Skeletal muscle cell (primary cell): ENCODE measurements around the gene ZER1.
"Not testable (repeated sequence)": the region's sequence is repeated elsewhere in the genome, so short reads cannot be mapped to it uniquely, and the experiment has no call there.

Experiments used
- DNase-seq: peaks from one replicate; pipeline ENCODE4 v3.0.0-alpha.2; 2010; ENCODE audit warnings: low read depth
- H3K4me3 ChIP-seq: 2 replicates; pipeline ENCODE4 v1.5.1; 2011; ENCODE audit warnings: low read depth, mild to moderate bottlenecking, control low read depth, low read length, moderate library complexity

ZER1 gene

DNA sequence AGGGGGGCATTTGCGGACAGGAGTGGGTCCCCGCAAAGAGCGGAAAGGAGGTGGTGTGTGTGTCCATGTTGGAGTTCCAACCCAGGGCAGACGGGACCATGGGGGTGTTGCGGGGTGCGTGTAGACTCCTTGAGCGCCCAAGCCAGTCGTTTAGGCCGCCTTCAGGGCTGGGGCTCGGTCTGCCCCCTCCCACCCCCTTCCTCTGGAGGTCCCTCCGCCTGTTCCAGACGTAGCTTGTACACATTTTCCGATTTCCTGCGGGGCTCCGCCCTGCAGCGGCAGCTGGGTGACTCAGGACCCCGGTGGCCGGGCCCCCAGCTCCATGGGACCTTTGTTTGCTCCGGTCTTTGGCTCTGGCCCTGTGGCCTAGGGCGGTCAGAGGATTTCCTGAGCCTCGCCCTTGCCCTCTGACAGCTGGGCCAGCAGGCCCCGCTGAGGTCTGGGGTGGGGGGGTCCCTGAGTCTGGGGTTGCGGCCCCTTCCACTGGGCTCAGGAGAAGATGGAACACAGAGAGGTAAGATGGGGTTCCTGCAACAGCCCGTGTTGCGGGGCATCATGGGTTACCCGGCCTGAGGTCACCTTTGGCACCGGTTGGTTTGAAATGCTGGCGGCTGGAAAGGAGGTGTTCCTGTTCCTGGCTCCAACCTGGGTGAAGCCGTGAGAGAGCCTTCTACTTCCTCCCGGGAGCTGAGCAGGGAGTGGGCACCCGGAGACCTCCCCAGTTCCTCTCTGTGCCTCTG lies 67.9 kb downstream of the ZER1 start:
- no peak for DNase-seq
- peak overlapping the region; percentile 71 for H3K4me3 ChIP-seq

- H3K4me3 ChIP-seq: peak overlapping the region; percentile 71
- DNase-seq: no peak
Measured at GRCh38 chr9:128702949-128703615, 68.6 kb downstream of the ZER1 start.

DNA sequence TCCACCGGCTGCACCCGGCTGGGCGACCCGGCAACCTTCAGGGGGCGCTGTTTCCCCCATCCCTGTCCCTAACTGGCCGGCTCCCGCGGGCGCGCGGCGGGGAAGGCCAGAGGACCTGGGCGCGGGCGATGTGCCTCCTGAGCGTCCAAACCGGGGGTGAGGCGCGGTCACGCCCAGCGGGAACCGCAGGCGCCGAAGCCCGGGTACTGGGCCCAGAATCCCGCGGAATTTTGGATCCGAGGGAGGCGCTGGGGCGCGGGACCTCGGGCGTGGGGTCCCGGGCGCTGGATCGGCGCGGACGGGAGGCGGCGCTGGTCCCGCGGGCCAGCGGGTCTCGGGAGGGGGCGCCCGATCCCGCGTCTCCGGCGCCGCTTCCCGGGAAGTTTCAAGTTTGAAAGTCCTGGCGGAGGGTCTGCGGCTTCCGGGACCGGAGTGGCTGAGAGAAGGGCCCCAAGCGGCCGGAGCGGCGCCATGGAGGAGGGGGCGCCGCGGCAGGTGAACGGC lies 69.2 kb downstream of the ZER1 start, which contains the start of gene PKN3:
Gene PKN3, plus strand, starts transcription at position 59 of the 504 bp plus-strand sequence. Its CDS starts 413 bp downstream, at position 472.
- H3K4me3 ChIP-seq: peak within 1 kb of the TSS; percentile 71
- no peak for DNase-seq

DNA sequence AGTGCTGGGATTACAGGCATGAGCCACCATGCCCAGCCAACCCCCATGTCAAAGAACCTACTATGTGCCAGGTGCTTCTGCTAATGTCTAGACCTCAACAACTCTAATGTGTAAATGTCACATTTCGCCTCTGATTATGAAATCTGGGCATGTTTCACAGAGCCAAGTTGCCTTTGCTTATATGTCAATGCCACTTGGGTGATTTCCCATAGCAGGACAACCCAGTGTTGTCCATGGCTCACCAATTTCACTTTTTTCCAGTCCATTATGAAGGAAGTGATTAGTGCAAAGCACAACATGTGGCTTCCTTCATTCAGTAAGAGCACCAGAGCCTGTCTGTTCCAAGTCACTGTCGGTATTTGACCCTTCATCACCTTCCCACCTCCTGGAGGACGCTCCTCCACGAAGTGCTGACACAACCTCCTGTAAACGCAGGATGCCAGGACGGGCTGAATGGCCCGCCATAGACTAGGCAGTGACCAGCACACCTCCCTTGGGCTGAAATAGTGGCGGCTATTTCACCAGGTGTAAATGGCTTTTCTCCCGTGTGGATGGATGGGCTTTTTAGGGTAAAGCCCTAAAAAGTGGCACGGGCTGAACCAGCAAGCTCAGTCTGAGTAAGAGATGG lies 70.4 kb downstream of the ZER1 start:
- no peak overlapping the region for H3K4me3 ChIP-seq
- no peak for DNase-seq

- H3K4me3 ChIP-seq, DNase-seq: not testable (repeated sequence)
Measured at GRCh38 chr9:128699096-128699795, 72.5 kb downstream of the ZER1 start.

GRCh38 chr9:128696923-128697707 lies 74.6 kb downstream of the ZER1 start:
- DNase-seq: no peak
- H3K4me3 ChIP-seq: no peak overlapping the region

DNA sequence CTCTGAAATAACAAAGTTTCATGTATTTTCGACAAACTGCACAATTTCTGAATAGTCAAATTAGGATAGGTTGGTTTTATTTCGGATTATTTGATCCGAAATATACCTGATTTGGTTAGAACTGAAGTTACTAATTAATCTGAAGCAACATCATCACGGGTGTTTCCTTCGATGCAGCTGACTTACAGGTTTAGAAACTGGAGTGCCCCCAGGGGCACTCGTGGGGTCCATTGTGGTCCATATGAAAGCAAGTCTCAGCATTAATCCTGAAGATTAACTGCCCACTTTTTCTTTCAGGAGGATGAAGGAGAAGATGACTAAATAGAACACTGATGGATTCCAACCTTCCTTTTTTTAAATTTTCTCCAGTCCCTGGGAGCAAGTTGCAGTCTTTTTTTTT lies 77.4 kb downstream of the ZER1 start:
- H3K4me3 ChIP-seq: no peak overlapping the region
- DNase-seq: no peak

DNA sequence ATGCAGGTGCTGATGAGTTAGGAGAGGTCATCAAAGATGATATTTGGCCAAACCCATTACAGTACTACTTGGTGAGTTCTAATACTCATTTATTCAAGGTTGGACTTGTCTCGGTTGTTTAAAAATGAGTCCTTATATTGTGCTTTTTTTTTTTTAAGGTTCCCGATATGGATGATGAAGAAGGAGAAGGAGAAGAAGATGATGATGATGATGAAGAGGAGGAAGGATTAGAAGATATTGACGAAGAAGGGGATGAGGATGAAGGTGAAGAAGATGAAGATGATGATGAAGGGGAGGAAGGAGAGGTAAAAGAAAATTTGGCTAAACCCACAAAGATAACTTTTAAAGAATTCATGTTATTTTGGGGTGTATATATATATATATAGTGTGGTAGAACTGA lies 78.0 kb downstream of the ZER1 start:
- DNase-seq, H3K4me3 ChIP-seq: not testable (repeated sequence)

- H3K4me3 ChIP-seq: peak overlapping the region; percentile 94
- DNase-seq: no peak
Measured at GRCh38 chr9:128690684-128691034, 81.1 kb downstream of the ZER1 start.

DNA sequence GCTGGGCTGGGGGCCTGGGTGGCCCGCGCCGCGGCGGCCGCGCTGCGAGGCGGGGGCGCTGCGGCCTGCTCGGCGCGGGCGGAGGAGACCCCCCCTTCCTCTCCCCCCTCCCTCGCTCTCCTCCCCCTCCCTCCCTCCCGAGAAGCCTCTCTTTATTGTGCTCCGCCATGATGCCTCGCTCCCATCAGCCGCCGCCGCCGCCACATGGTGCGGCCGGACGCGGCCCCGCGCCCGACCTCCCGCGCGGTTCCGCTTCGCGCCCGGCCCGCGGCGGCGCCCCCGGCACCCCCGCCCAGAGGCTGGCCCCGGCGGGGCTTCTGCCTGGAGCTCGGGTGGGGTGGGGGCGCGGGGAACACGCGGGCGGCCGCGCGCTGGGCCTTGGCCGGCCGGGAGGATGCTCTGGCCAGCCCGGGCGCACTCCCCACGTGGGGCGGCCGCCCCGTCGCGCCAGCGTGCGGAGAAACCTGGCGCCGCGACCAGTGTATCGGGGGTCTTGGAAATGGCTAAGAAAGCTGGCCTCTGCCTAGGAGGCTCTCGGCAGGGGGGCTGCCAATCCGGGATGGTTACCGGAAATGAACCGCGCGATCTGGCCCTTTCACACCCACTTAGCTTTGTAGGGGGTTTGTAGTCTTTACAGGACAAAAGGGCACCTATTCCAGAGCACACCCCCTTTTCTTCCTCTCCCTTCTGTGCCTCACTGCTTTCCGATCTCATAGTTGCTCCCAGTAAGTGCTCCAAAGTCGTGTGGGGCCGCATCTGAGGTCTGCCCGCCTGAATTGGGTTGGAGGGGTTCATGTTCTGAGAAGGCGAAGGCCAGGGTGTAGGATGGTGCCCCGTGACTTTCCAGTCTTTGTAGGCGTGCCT lies 81.7 kb downstream of the ZER1 start:
- DNase-seq: no peak

DNA sequence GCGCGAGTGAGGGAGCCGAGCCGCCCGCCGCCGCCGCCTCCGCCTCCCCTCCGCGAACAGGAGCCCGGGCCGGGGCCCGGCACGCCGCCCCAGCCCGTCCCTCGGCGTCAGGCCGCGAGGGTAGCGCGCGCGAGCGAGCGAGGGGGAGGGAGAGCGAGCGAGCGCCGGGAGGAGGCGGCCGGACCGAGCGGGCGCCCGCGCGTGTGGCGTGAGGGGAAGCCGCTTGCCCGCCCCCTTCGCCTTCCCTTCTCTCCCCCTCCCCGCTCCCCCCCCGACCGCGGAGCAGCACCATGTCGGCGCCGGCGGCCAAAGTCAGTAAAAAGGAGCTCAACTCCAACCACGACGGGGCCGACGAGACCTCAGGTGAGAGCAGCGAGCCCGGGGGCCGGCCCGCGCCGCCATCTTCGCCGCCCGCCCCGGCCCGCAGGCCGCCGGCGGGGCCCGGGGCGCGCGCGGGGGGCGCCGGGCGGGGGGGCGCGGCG lies 82.4 kb downstream of the ZER1 start:
- no peak for DNase-seq
- peak overlapping the region; percentile 57 for H3K4me3 ChIP-seq

More for the DNA sequence above, 81.7 kb downstream of the ZER1 start:
- H3K4me3 ChIP-seq: peak overlapping the region; percentile 94

GRCh38 chr9:128688501-128689292 lies 83.0 kb downstream of the ZER1 start, which contains the start of gene SET:
TSS of gene SET (plus strand) at chr9:128689222. CDS start at chr9:128689583, 361 bp downstream.
- peak within 1 kb of the TSS; percentile 94 for H3K4me3 ChIP-seq
- peak; percentile 77 for DNase-seq

DNA sequence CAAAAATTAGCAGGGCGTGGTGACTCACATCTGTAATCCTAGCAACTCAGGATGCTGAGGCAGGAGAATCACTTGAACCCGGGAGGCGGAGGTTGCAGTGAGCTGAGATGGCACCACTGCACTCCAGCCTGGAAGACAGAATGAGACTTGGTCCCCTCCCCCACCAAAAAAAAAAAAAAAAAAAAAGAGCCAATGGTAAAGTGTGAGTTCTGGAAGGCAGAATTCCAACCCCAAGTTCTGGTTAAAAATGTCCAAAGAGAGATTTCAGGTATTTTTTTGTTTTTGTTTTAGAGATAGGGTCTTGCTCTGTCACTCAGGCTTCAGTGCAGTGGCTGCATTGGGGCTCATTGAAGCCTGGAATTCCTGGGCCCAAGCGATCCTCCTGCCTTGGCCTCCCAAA lies 84.3 kb downstream of the ZER1 start:
- DNase-seq: no peak

DNA sequence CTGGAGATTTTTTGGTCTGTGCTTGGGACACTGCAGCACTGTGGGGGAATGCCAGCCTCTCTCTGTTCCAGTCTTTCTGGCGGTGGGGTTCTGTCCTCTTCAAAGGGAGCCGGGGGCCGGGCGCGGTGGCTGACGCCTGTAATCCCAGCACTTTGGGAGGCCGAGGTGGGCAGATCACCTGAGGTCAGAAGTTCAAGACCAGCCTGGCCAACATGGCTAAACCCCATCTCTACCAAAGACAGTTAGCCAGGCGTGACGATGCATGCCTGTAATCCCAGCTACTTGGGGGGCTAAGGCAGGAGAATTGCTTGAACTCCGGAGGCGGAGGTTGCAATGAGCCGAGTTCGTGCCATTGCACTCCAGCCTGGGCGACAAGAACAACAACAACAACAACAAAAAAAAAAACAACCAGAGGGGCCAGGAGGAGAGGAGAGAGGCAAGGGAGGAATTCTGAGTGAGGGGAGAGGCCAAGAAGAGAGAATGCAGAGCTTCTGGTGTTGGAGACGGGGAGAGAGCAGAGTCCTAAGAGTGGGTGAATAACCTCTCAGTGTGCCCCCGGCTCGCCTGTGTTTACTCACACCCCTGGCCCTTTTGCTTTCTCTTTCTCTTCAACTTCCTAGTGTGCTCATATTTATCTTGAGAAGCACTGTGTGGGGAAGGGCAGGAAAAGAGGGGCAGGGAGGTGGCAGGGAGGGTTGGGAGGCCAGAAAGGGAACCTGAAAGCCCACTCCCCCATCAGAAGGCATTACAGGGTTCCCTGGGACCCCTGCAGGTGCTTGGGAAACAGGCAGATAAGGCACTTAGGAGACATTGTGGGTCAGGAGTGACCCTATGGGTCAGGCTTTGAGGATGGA lies 85.9 kb downstream of the ZER1 start:
- DNase-seq: no peak
- no peak overlapping the region for H3K4me3 ChIP-seq

More for the DNA sequence above, 84.3 kb downstream of the ZER1 start:
- no peak overlapping the region for H3K4me3 ChIP-seq

- H3K4me3 ChIP-seq: peak overlapping the region; percentile 73
- DNase-seq: no peak
Measured at GRCh38 chr9:128684325-128685199, 87.2 kb downstream of the ZER1 start.

GRCh38 chr9:128684065-128684324 lies 87.7 kb downstream of the ZER1 start:
- H3K4me3 ChIP-seq: peak overlapping the region; percentile 73
- DNase-seq: no peak
